Measurements from ENCODE around the gene IFRD1. TPM values are rescaled to one million over a fixed set of nuclear protein-coding genes. Genes with fewer than 3 reads are reported as not detected.
"Not testable (repeated sequence)": the region's sequence is repeated elsewhere in the genome, so short reads cannot be mapped to it uniquely, and the experiment has no call there.

Gene IFRD1
- total and polyA plus RNA-seq, 5 donors from 2014 or later, result 28.1 to 258 (median 36.2) TPM

DNA sequence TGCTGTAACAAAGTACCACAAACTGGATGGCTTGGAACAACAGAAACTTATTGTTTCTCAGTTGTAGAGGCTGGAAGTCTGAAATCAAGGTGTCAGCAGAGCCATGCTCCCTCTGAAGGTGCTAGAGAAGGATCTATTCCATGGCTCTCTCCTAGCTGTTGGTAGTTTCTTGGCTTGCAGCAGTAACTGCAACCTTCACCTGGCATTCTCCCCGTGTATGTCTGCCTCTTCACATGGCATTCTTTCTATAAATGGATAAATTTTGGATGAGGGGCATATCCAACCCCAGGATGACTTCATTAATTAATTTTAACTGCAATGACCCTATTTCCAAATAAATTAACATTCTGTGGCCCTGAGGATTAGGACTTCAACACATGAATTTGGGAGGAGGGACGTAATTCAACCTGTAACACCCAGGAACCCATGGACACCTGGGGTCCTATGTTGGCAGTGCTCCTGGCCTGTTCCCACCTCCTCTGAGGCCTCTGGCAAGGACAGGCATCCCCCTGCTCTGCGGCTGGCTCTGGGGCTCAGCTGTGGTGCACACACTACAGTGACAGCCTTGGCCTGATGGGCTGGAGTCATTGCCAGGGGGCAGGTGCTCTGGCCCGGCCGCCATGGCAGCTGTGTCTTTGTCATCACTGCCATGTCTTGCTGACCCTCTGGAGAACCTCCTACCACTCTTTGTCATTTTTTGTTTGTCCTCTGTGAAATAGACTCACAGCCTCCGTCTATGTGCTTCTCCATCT, 61.4 kb downstream of the IFRD1 start:
- DNase-seq, result no peak
- Histone ChIP-seq H3K4me1 (ENCODE audit: control insufficient read depth, insufficient read depth, low read length, poor library complexity, severe bottlenecking) (no peaks in the 10 kb centered on the region), H3K4me3 (ENCODE audit: low read depth, low read length) (no peak overlapping the region), H3K36me3 (ENCODE audit: control insufficient read depth, insufficient read depth, low read length) (no peaks in the 10 kb centered on the region), H3K27me3 (ENCODE audit: control insufficient read depth, insufficient read depth, low read length) (no peaks in the 10 kb centered on the region), H3K9me3 (ENCODE audit: control insufficient read depth in 2 of 2, low read length in 2 of 2) (no peaks in the 10 kb centered on the region), H3K27ac (ENCODE audit: insufficient read depth, low read length, poor library complexity, severe bottlenecking) (no peak overlapping the region)
- H3K4me3 Mint-ChIP-seq, result no peak overlapping the region
- no peak for ATAC-seq (ENCODE audit: low read depth in 2 of 2)
- no peaks in the 10 kb centered on the region for H3K4me1 Mint-ChIP-seq
- H3K36me3 Mint-ChIP-seq, result no peaks in the 10 kb centered on the region
- H3K27ac Mint-ChIP-seq, result no peak overlapping the region
- peaks cover 1% of the 10 kb centered on the region for H3K27me3 Mint-ChIP-seq
- H3K9me3 Mint-ChIP-seq, result no peaks in the 10 kb centered on the region

DNA sequence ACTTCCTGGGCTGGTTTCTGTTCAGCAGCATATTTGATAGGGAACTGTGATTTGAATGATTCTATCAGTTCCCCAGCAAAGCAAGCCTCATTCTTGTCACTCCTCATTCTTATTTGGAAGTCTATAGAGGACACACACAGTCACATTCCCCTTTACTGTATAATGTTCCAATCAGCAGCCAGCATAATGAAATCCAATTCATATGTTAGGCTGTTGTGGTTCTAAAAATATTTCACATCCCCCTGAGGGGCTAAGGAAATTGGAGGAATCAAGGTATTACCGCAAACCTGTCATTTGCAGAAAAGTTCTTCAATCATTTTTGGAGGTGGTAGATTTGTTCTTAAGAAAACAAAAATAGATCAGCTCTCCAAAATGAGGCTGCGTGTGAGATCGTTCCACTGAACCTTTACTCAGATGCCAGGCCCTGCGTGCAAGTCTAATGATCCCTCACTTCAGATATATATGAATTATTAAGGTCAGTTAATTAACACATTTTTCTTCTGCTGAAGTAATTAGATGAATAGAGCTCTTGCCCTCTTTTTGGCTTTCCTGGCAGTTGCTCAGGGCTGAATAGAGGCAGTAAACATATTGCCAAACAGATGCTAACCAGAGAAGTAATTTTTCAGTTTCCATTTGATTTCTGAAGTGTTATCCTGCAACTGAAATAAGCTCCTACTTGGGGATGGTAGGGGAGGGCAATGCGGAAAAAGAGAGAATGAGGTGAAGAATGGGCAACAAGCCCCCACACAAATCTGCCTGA, 62.4 kb downstream of the IFRD1 start:
- no peak overlapping the region for H3K4me3 Mint-ChIP-seq
- no peaks in the 10 kb centered on the region for H3K36me3 Mint-ChIP-seq
- no peak overlapping the region for H3K27ac Mint-ChIP-seq
- no peaks in the 10 kb centered on the region for H3K9me3 Mint-ChIP-seq
- no peaks in the 10 kb centered on the region for H3K4me1 ChIP-seq (ENCODE audit: control insufficient read depth, insufficient read depth, low read length, poor library complexity, severe bottlenecking)
- DNase-seq, result no peak
- no peak overlapping the region for H3K27ac ChIP-seq (ENCODE audit: insufficient read depth, low read length, poor library complexity, severe bottlenecking)
- no peak overlapping the region for H3K4me3 ChIP-seq (ENCODE audit: low read depth, low read length)
- H3K36me3 ChIP-seq (ENCODE audit: control insufficient read depth, insufficient read depth, low read length), result no peaks in the 10 kb centered on the region
- H3K27me3 Mint-ChIP-seq, result peaks cover 6% of the 10 kb centered on the region
- no peaks in the 10 kb centered on the region for H3K27me3 ChIP-seq (ENCODE audit: control insufficient read depth, insufficient read depth, low read length)
- no peak for ATAC-seq (ENCODE audit: low read depth in 2 of 2)
- H3K9me3 ChIP-seq (ENCODE audit: control insufficient read depth in 2 of 2, low read length in 2 of 2), result no peaks in the 10 kb centered on the region
- H3K4me1 Mint-ChIP-seq, result no peaks in the 10 kb centered on the region

- no peak overlapping the region for H3K27ac ChIP-seq (ENCODE audit: insufficient read depth, low read length, poor library complexity, severe bottlenecking)
- no peak for ATAC-seq (ENCODE audit: low read depth in 2 of 2)
- H3K36me3 Mint-ChIP-seq, result no peaks in the 10 kb centered on the region
- H3K9me3 ChIP-seq (ENCODE audit: control insufficient read depth in 2 of 2, low read length in 2 of 2), result no peaks in the 10 kb centered on the region
- DNase-seq, result no peak
- H3K4me3 ChIP-seq (ENCODE audit: low read depth, low read length), result no peak overlapping the region
- H3K27me3 Mint-ChIP-seq, result peaks cover 6% of the 10 kb centered on the region
- H3K27ac Mint-ChIP-seq, result no peak overlapping the region
- no peaks in the 10 kb centered on the region for H3K4me1 ChIP-seq (ENCODE audit: control insufficient read depth, insufficient read depth, low read length, poor library complexity, severe bottlenecking)
- no peaks in the 10 kb centered on the region for H3K4me1 Mint-ChIP-seq
- no peaks in the 10 kb centered on the region for H3K36me3 ChIP-seq (ENCODE audit: control insufficient read depth, insufficient read depth, low read length)
- H3K4me3 Mint-ChIP-seq, result no peak overlapping the region
- H3K9me3 Mint-ChIP-seq, result no peaks in the 10 kb centered on the region
- no peaks in the 10 kb centered on the region for H3K27me3 ChIP-seq (ENCODE audit: control insufficient read depth, insufficient read depth, low read length)
These were observed 65.7 kb downstream of the IFRD1 start for GRCh38 chr7:112515989-112516388.

GRCh38 chr7:112516418-112516817, 66.2 kb downstream of the IFRD1 start:
- H3K9me3 ChIP-seq (ENCODE audit: control insufficient read depth in 2 of 2, low read length in 2 of 2); DNase-seq; H3K4me3 ChIP-seq (ENCODE audit: low read depth, low read length); H3K27me3 ChIP-seq (ENCODE audit: control insufficient read depth, insufficient read depth, low read length); H3K27me3 Mint-ChIP-seq; ATAC-seq (ENCODE audit: low read depth in 2 of 2); H3K36me3 Mint-ChIP-seq; H3K27ac ChIP-seq (ENCODE audit: insufficient read depth, low read length, poor library complexity, severe bottlenecking); H3K4me1 ChIP-seq (ENCODE audit: control insufficient read depth, insufficient read depth, low read length, poor library complexity, severe bottlenecking); H3K27ac Mint-ChIP-seq; H3K9me3 Mint-ChIP-seq; H3K4me3 Mint-ChIP-seq; H3K4me1 Mint-ChIP-seq; H3K36me3 ChIP-seq (ENCODE audit: control insufficient read depth, insufficient read depth, low read length): not testable (repeated sequence)

DNA sequence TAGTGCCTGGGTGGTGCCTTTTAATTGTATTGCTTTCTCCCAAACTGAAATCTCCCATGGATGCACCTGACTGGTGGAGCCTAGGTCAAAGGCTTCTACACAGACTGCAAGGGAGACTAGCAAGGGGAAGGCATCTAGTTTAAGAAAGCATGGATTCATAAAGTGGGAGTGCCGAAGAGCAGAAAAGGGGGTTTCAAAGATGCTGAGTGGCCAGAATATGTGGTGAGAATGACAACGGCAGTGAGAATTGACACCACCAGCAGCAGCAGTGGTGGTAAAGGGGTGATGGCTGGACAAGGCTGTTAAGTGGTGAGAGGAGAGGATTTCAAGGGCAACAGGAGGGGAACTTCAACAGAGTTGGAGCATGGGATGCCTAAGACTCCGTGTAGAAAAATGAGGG, 67.2 kb downstream of the IFRD1 start:
- Mint-ChIP-seq H3K27ac (no peak overlapping the region), H3K27me3 (peaks cover 6% of the 10 kb centered on the region), H3K36me3 (no peaks in the 10 kb centered on the region), H3K9me3 (no peaks in the 10 kb centered on the region), H3K4me1 (no peaks in the 10 kb centered on the region), H3K4me3 (no peak overlapping the region)
- Histone ChIP-seq H3K27ac (ENCODE audit: insufficient read depth, low read length, poor library complexity, severe bottlenecking) (no peak overlapping the region), H3K9me3 (ENCODE audit: control insufficient read depth in 2 of 2, low read length in 2 of 2) (no peaks in the 10 kb centered on the region), H3K4me3 (ENCODE audit: low read depth, low read length) (no peak overlapping the region), H3K36me3 (ENCODE audit: control insufficient read depth, insufficient read depth, low read length) (no peaks in the 10 kb centered on the region), H3K4me1 (ENCODE audit: control insufficient read depth, insufficient read depth, low read length, poor library complexity, severe bottlenecking) (no peaks in the 10 kb centered on the region), H3K27me3 (ENCODE audit: control insufficient read depth, insufficient read depth, low read length) (no peaks in the 10 kb centered on the region)
- DNase-seq (no peak), ATAC-seq (ENCODE audit: low read depth in 2 of 2) (no peak)

GRCh38 chr7:112520787-112521186, 70.5 kb downstream of the IFRD1 start:
- Mint-ChIP-seq H3K4me1 (no peaks in the 10 kb centered on the region), H3K27me3 (peaks cover 6% of the 10 kb centered on the region), H3K9me3 (no peaks in the 10 kb centered on the region), H3K36me3 (no peaks in the 10 kb centered on the region), H3K27ac (no peak overlapping the region), H3K4me3 (no peak overlapping the region)
- DNase-seq (no peak), ATAC-seq (ENCODE audit: low read depth in 2 of 2) (no peak)
- no peak overlapping the region for H3K4me3 ChIP-seq (ENCODE audit: low read depth, low read length)
- H3K4me1 ChIP-seq (ENCODE audit: control insufficient read depth, insufficient read depth, low read length, poor library complexity, severe bottlenecking), result no peaks in the 10 kb centered on the region
- peaks cover 2% of the 10 kb centered on the region for H3K27me3 ChIP-seq (ENCODE audit: control insufficient read depth, insufficient read depth, low read length)
- no peak overlapping the region for H3K27ac ChIP-seq (ENCODE audit: insufficient read depth, low read length, poor library complexity, severe bottlenecking)
- no peaks in the 10 kb centered on the region for H3K36me3 ChIP-seq (ENCODE audit: control insufficient read depth, insufficient read depth, low read length)
- H3K9me3 ChIP-seq (ENCODE audit: control insufficient read depth in 2 of 2, low read length in 2 of 2), result no peaks in the 10 kb centered on the region

GRCh38 chr7:112521942-112522341, 71.7 kb downstream of the IFRD1 start:
- no peaks in the 10 kb centered on the region for H3K36me3 ChIP-seq (ENCODE audit: control insufficient read depth, insufficient read depth, low read length)
- Mint-ChIP-seq H3K36me3 (no peaks in the 10 kb centered on the region), H3K27me3 (peaks cover 9% of the 10 kb centered on the region), H3K4me1 (no peaks in the 10 kb centered on the region), H3K4me3 (no peak overlapping the region), H3K27ac (no peak overlapping the region), H3K9me3 (no peaks in the 10 kb centered on the region)
- H3K27me3 ChIP-seq (ENCODE audit: control insufficient read depth, insufficient read depth, low read length), result peaks cover 2% of the 10 kb centered on the region
- DNase-seq, result no peak
- no peaks in the 10 kb centered on the region for H3K4me1 ChIP-seq (ENCODE audit: control insufficient read depth, insufficient read depth, low read length, poor library complexity, severe bottlenecking)
- no peak overlapping the region for H3K27ac ChIP-seq (ENCODE audit: insufficient read depth, low read length, poor library complexity, severe bottlenecking)
- no peaks in the 10 kb centered on the region for H3K9me3 ChIP-seq (ENCODE audit: control insufficient read depth in 2 of 2, low read length in 2 of 2)
- no peak overlapping the region for H3K4me3 ChIP-seq (ENCODE audit: low read depth, low read length)
- no peak for ATAC-seq (ENCODE audit: low read depth in 2 of 2)

DNA sequence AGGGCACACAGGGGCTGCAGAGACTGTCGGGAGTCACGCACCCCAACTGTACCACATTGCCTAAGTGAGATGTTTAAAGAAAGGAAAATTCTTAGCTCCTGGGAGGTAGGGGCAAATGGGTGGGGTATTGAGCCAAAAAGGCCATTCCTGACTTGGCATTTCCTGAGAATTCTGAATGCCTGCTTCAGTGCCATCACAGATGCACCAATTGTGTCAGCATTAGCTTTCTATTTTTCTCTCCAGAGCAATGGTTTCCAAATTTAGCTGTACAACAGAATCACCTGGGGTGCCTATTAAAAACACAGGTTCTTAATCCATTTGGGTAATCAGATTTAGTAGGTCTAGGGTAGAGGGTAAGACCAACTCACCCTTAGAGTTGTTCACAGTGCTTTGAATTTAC, 73.6 kb downstream of the IFRD1 start:
- Mint-ChIP-seq H3K36me3 (no peaks in the 10 kb centered on the region), H3K4me3 (no peak overlapping the region), H3K4me1 (peaks cover 0 to 2% (median 0%) of the 10 kb centered on the region in 4 donors), H3K9me3 (peaks cover 0 to 2% (median 0%) of the 10 kb centered on the region in 7 donors), H3K27ac (no peak overlapping the region), H3K27me3 (peaks cover 16% of the 10 kb centered on the region)
- Histone ChIP-seq H3K4me1 (ENCODE audit: control insufficient read depth, insufficient read depth, low read length, poor library complexity, severe bottlenecking) (no peaks in the 10 kb centered on the region), H3K4me3 (ENCODE audit: low read depth, low read length) (no peak overlapping the region), H3K36me3 (ENCODE audit: control insufficient read depth, insufficient read depth, low read length) (no peaks in the 10 kb centered on the region), H3K27me3 (ENCODE audit: control insufficient read depth, insufficient read depth, low read length) (peaks cover 2% of the 10 kb centered on the region), H3K9me3 (ENCODE audit: control insufficient read depth in 2 of 2, low read length in 2 of 2) (no peaks in the 10 kb centered on the region), H3K27ac (ENCODE audit: insufficient read depth, low read length, poor library complexity, severe bottlenecking) (no peak overlapping the region)
- DNase-seq (no peak), ATAC-seq (ENCODE audit: low read depth in 2 of 2) (no peak)
